Measurements from ENCODE around the gene KCNT1. TPM values are rescaled to one million over a fixed set of nuclear protein-coding genes. Genes with fewer than 3 reads are reported as not detected.

Gene KCNT1
- total RNA-seq, 2 donors from 2014 or later: under 0.01 TPM

- no peaks in the 10 kb centered on the region for H3K9me3 ChIP-seq
- peak; percentile 27 to 40 (median 32) for DNase-seq
- 39 to 40% methylated on average over 21 to 24 of the region's 24 CpGs for WGBS, 2 donors
- no peaks in the 10 kb centered on the region for H3K27me3 ChIP-seq
- ATAC-seq: no peak
- no peaks in the 10 kb centered on the region for H3K36me3 ChIP-seq (replicated peaks in 1 of 2; ENCODE audit: insufficient read depth in 1 of 2, low read depth in 2 of 2)
- H3K4me3 ChIP-seq: no peak overlapping the region
- no peaks in the 10 kb centered on the region for H3K4me1 ChIP-seq
- intact Hi-C loops (cut with DNase I): no loop called here
- H3K27ac ChIP-seq: no peak overlapping the region
- no peak for TF ChIP-seq POLR2A (IDR thresholded peaks at IDR 0.05)
- peak in 5 of 7 experiments; percentile 24 to 45 (median 31) for TF ChIP-seq CTCF (IDR thresholded peaks at IDR 0.05)
These were observed 95.7 kb downstream of the KCNT1 start for GRCh38 chr9:135797507-135798262.

GRCh38 chr9:135798263-135798585 is 96.2 kb downstream of the KCNT1 start:
- ATAC-seq: no peak
- no peak for DNase-seq

GRCh38 chr9:135799261-135799660 is 97.3 kb downstream of the KCNT1 start:
- H3K9me3 ChIP-seq: no peaks in the 10 kb centered on the region
- WGBS, 2 donors: 90% methylated on average over 12 to 13 of the region's 13 CpGs
- no peak for DNase-seq
- ATAC-seq: no peak
- no peaks in the 10 kb centered on the region for H3K36me3 ChIP-seq (replicated peaks in 1 of 2; ENCODE audit: insufficient read depth in 1 of 2, low read depth in 2 of 2)
- H3K27ac ChIP-seq: no peak overlapping the region
- H3K4me1 ChIP-seq: no peaks in the 10 kb centered on the region
- TF ChIP-seq CTCF (IDR thresholded peaks at IDR 0.05) (no peak), POLR2A (IDR thresholded peaks at IDR 0.05) (no peak)
- no peaks in the 10 kb centered on the region for H3K27me3 ChIP-seq
- H3K4me3 ChIP-seq: no peak overlapping the region
- intact Hi-C loops (cut with DNase I): no loop called here

More at GRCh38 chr9:135798263-135798585, 96.2 kb downstream of the KCNT1 start:
- Histone ChIP-seq H3K36me3 (replicated peaks in 1 of 2; ENCODE audit: insufficient read depth in 1 of 2, low read depth in 2 of 2) (no peaks in the 10 kb centered on the region), H3K27me3 (no peaks in the 10 kb centered on the region), H3K4me1 (no peaks in the 10 kb centered on the region), H3K27ac (no peak overlapping the region), H3K4me3 (no peak overlapping the region), H3K9me3 (no peaks in the 10 kb centered on the region)
- TF ChIP-seq POLR2A (IDR thresholded peaks at IDR 0.05) (no peak), CTCF (IDR thresholded peaks at IDR 0.05) (no peak)
- WGBS, 2 donors: 68 to 73% methylated on average over 8 to 10 of the region's 10 CpGs
- intact Hi-C loops (cut with DNase I): no loop called here

- Histone ChIP-seq H3K27me3 (no peaks in the 10 kb centered on the region), H3K9me3 (no peaks in the 10 kb centered on the region), H3K4me3 (no peak overlapping the region), H3K36me3 (replicated peaks in 1 of 2; ENCODE audit: insufficient read depth in 1 of 2, low read depth in 2 of 2) (no peaks in the 10 kb centered on the region), H3K27ac (no peak overlapping the region), H3K4me1 (no peaks in the 10 kb centered on the region)
- no peak for ATAC-seq
- TF ChIP-seq POLR2A (IDR thresholded peaks at IDR 0.05) (no peak), CTCF (IDR thresholded peaks at IDR 0.05) (no peak)
- WGBS, 2 donors: 80 to 93% methylated on average over 6 of the region's 6 CpGs
- intact Hi-C loops (cut with DNase I): no loop called here
- no peak for DNase-seq
These were observed 99.1 kb downstream of the KCNT1 start for GRCh38 chr9:135801070-135801469.

- Histone ChIP-seq H3K4me3 (no peak overlapping the region), H3K36me3 (replicated peaks in 1 of 2; ENCODE audit: insufficient read depth in 1 of 2, low read depth in 2 of 2) (no peaks in the 10 kb centered on the region), H3K4me1 (no peaks in the 10 kb centered on the region), H3K27ac (no peak overlapping the region), H3K27me3 (no peaks in the 10 kb centered on the region), H3K9me3 (no peaks in the 10 kb centered on the region)
- intact Hi-C loops (cut with DNase I): no loop called here
- DNase-seq (no peak), ATAC-seq (no peak)
- TF ChIP-seq CTCF (IDR thresholded peaks at IDR 0.05) (no peak), POLR2A (IDR thresholded peaks at IDR 0.05) (no peak)
- 70 to 77% methylated on average over 6 to 16 of the region's 18 CpGs for WGBS, 2 donors
These were observed 101.0 kb downstream of the KCNT1 start for GRCh38 chr9:135802876-135803419.
